IMR-90 (cell line): Measurements from ENCODE around the gene AGPAT1. TPM values are rescaled to one million over a fixed set of nuclear protein-coding genes. Genes with fewer than 3 reads are reported as not detected.

Experiments
- ATAC-seq: fragments of 200-7000 bp; cut with Tn5 transposase; 2 replicates; pipeline ENCODE4 v1.9.1; 2020; ENCODE audit warnings: low read depth, mild to moderate bottlenecking, moderate library complexity
- BruUV-seq: library from RNA; stranded (reverse); fragments of 400-500 nt; replicated peaks from 2 replicates; lab custom pipeline; 2021; lab: Mats Ljungman, UMichigan
- CTCF ChIA-PET: fragments of 300-600 bp; formaldehyde crosslinking; extraction: SDS; loops from one replicate; lab custom pipeline; 2021; ENCODE audit warnings: antibody characterized with exemption; lab: Yijun Ruan, JAX
- POLR2A ChIA-PET: fragments of 300-600 bp; sonication (Branson Sonifier 250); formaldehyde crosslinking; loops from one replicate; lab custom pipeline; 2022; ENCODE audit warnings: antibody characterized with exemption; ENCODE audit not compliant: unreplicated experiment; lab: Charles Lee
- DNase-seq: peaks from one replicate; pipeline ENCODE4 v3.0.0; 2013
- H2AFZ ChIP-seq: replicated peaks from 2 replicates; pipeline ENCODE3; 2013; ENCODE audit warnings: low read length, mild to moderate bottlenecking; ENCODE audit not compliant: poor library complexity
- H2AK5ac ChIP-seq: 2 replicates; pipeline ENCODE4 v1.6.1; 2013; ENCODE audit warnings: low read depth, low read length, inconsistent platforms
- H2AK9ac ChIP-seq: replicated peaks from 2 replicates; pipeline ENCODE3; 2013; ENCODE audit warnings: mild to moderate bottlenecking, low read depth, low read length, moderate library complexity; ENCODE audit not compliant: poor library complexity
- H2BK120ac ChIP-seq: 2 replicates; pipeline ENCODE4 v1.6.1; 2013; ENCODE audit warnings: low read depth, low read length, inconsistent platforms
- H2BK15ac ChIP-seq: 3 replicates; pipeline ENCODE4 v1.6.1; 2013; ENCODE audit warnings: low read depth, low read length, inconsistent platforms
- H2BK20ac ChIP-seq: 2 replicates; pipeline ENCODE4 v1.6.1; 2013; ENCODE audit warnings: low read depth, mild to moderate bottlenecking, inconsistent platforms, low read length, moderate library complexity
- H2BK5ac ChIP-seq: 2 replicates; pipeline ENCODE4 v1.6.1; 2013; ENCODE audit warnings: mild to moderate bottlenecking, low read depth, low read length, inconsistent platforms; ENCODE audit not compliant: poor library complexity, severe bottlenecking
- H3K14ac ChIP-seq: replicated peaks from 2 replicates; pipeline ENCODE4 v1.6.1; 2013; ENCODE audit warnings: low read depth, low read length, inconsistent platforms
- H3K18ac ChIP-seq: 2 replicates; pipeline ENCODE4 v1.6.1; 2013; ENCODE audit warnings: low read depth, low read length, control low read depth
- H3K23ac ChIP-seq: 2 replicates; pipeline ENCODE4 v1.6.1; 2013; ENCODE audit warnings: low read depth, low read length, inconsistent platforms
- H3K27ac ChIP-seq: 2 replicates; pipeline ENCODE4 v1.5.1; 2013; ENCODE audit warnings: mild to moderate bottlenecking, control low read depth, low read length; ENCODE audit not compliant: insufficient read depth
- H3K27me3 ChIP-seq: 2 replicates; pipeline ENCODE4 v1.6.1; 2013; ENCODE audit warnings: low read length; ENCODE audit not compliant: control insufficient read depth, insufficient read depth
- H3K36me3 ChIP-seq: 2 replicates; pipeline ENCODE4 v1.6.1; 2013; ENCODE audit warnings: low read length, mixed read lengths; ENCODE audit not compliant: control insufficient read depth, insufficient read depth
- H3K4ac ChIP-seq: 2 replicates; pipeline ENCODE4 v1.6.1; 2013; ENCODE audit warnings: low read depth, low read length, inconsistent platforms
- H3K4me1 ChIP-seq: 2 replicates; pipeline ENCODE4 v1.6.1; 2013; ENCODE audit warnings: low read length, mixed read lengths; ENCODE audit not compliant: control insufficient read depth, insufficient read depth
- H3K4me2 ChIP-seq: 2 replicates; pipeline ENCODE4 v1.6.1; 2013; ENCODE audit warnings: low read depth, mild to moderate bottlenecking, control low read depth, low read length, moderate library complexity
- H3K4me3 ChIP-seq: 2 replicates; pipeline ENCODE4 v1.5.1; 2013; ENCODE audit warnings: low read depth, mild to moderate bottlenecking, control low read depth, low read length, moderate library complexity; ENCODE audit not compliant: insufficient read depth
- H3K56ac ChIP-seq: 2 replicates; pipeline ENCODE4 v1.6.1; 2013; ENCODE audit warnings: low read length, inconsistent platforms; ENCODE audit not compliant: insufficient read depth; ENCODE audit errors: extremely low read depth
- H3K79me1 ChIP-seq, 2 experiments: 2 replicates each; pipeline ENCODE4 v1.6.1; 2013; ENCODE audit warnings: low read length in 2 of 2, inconsistent platforms in 1 of 2, low read depth in 1 of 2
- H3K9ac ChIP-seq: 2 replicates; pipeline ENCODE4 v1.6.1; 2013; ENCODE audit warnings: low read depth, low read length, control low read depth
- H3K9me1 ChIP-seq: 2 replicates; pipeline ENCODE4 v1.6.1; 2013; ENCODE audit warnings: low read length, inconsistent platforms; ENCODE audit not compliant: insufficient read depth
- H3K9me3 ChIP-seq: 2 replicates; pipeline ENCODE4 v1.6.1; 2013; ENCODE audit warnings: low read length; ENCODE audit not compliant: control insufficient read depth, insufficient read depth
- H4K20me1 ChIP-seq: 2 replicates; pipeline ENCODE4 v1.6.1; 2013; ENCODE audit warnings: low read length, inconsistent platforms; ENCODE audit not compliant: insufficient read depth
- H4K5ac ChIP-seq: 2 replicates; pipeline ENCODE4 v1.6.1; 2013; ENCODE audit warnings: mild to moderate bottlenecking, low read depth, low read length, control low read depth
- H4K8ac ChIP-seq, 2 experiments: 2 replicates each; pipeline ENCODE4 v1.6.1; 2013; ENCODE audit warnings: low read depth in 2 of 2, low read length in 2 of 2, control low read depth in 1 of 2, inconsistent platforms in 1 of 2
- H4K91ac ChIP-seq: 2 replicates; pipeline ENCODE4 v1.6.1; 2013; ENCODE audit warnings: low read depth, low read length, inconsistent platforms; ENCODE audit not compliant: insufficient read depth
- BHLHE40 ChIP-seq: fragments of 150-350 bp; IDR thresholded peaks from 2 replicates; pipeline ENCODE4 v1.6.1; 2016; ENCODE audit warnings: mild to moderate bottlenecking, low read depth, low read length
- CEBPB ChIP-seq: IDR thresholded peaks from 2 replicates; pipeline ENCODE4 v1.6.1; 2012; ENCODE audit warnings: low read depth, low read length, improper control_type of control experiment
- CHD1 ChIP-seq: IDR thresholded peaks from 2 replicates; pipeline ENCODE4 v1.6.1; 2012; ENCODE audit warnings: low read depth, low read length, improper control_type of control experiment
- FOS ChIP-seq: fragments of 150-350 bp; IDR thresholded peaks from 2 replicates; pipeline ENCODE4 v1.6.1; 2016; ENCODE audit warnings: low read depth, low read length
- MAZ ChIP-seq: IDR thresholded peaks from 2 replicates; pipeline ENCODE4 v1.6.1; 2012; ENCODE audit warnings: low read depth, mild to moderate bottlenecking, low read length, improper control_type of control experiment, moderate library complexity, borderline replicate concordance
- NFE2L2 ChIP-seq: fragments of 150-350 bp; IDR thresholded peaks from 2 replicates; pipeline ENCODE4 v1.6.1; 2016; ENCODE audit warnings: low read depth, mild to moderate bottlenecking, low read length
- RCOR1 ChIP-seq: IDR thresholded peaks from 2 replicates; pipeline ENCODE4 v1.6.1; 2012; ENCODE audit warnings: mild to moderate bottlenecking, low read length, improper control_type of control experiment; ENCODE audit not compliant: insufficient replicate concordance
- RFX5 ChIP-seq: IDR thresholded peaks from 2 replicates; pipeline ENCODE4 v1.8.0; 2012; ENCODE audit warnings: low read depth, mild to moderate bottlenecking, low read length, moderate library complexity
- SMC3 ChIP-seq: fragments of 150-350 bp; IDR thresholded peaks from 2 replicates; pipeline ENCODE4 v1.6.1; 2016; ENCODE audit warnings: low read depth, mild to moderate bottlenecking, antibody characterized with exemption, low read length, moderate library complexity
- WGBS, 2 experiments: methylation state at CpG; one replicate each; pipeline versions ENCODE4 v1.1.5 to v1.1.7; 2013; ENCODE audit warnings: missing lambda C conversion rate in 2 of 2; ENCODE audit not compliant: insufficient read length in 1 of 2; ENCODE audit errors: extremely low coverage in 2 of 2; 5-methylcytosine and 5-hydroxymethylcytosine counted together
- dilution Hi-C: fragments of 300-500 bp; cut with HindIII; formaldehyde crosslinking; loops from one replicate; pipeline ENCODE4 v1.14.3; 2018; ENCODE audit warnings: low sequenced_read_pairs; ENCODE audit not compliant: unreplicated experiment
- in situ Hi-C: fragments of 300-500 bp; cut with MboI; formaldehyde crosslinking; loops from 3 replicates; pipeline ENCODE4 v1.14.3; 2019; ENCODE audit warnings: low sequenced_read_pairs, inconsistent platforms, mixed read lengths
- intact Hi-C: fragments of 100-400 bp; cut with micrococcal nuclease; formaldehyde crosslinking; loops from 2 replicates; pipeline ENCODE4 v1.10.0; 2022
- polyA plus RNA-seq, 3 experiments: library from polyadenylated mRNA; depleted of rRNA; stranded (reverse); fragments of >200 nt; gene quantifications; 2 replicates each; pipeline ENCODE4 v1.2.3, GENCODE V29; 2012; ENCODE audit warnings: low replicate concordance in 1 of 3
- total RNA-seq: library from RNA; depleted of rRNA; stranded (reverse); fragments of >200 nt; gene quantifications from 2 replicates; pipeline ENCODE4 v1.2.3, GENCODE V29; 2012
- TF ChIP-seq, protein P1 (sequence below): fragments of 150-350 bp; IDR thresholded peaks from 2 replicates; pipeline ENCODE4 v1.6.1; 2016; ENCODE audit warnings: low read depth, mild to moderate bottlenecking, low read length, moderate library complexity, borderline replicate concordance
- TF ChIP-seq, protein P2 (sequence below): fragments of 150-350 bp; IDR thresholded peaks from 2 replicates; pipeline ENCODE4 v1.6.1; 2017; ENCODE audit warnings: mild to moderate bottlenecking, antibody characterized with exemption, low read length, low read depth
- TF ChIP-seq, protein P3 (sequence below): conservative IDR thresholded peaks from 2 replicates; pipeline ENCODE4 v1.5.1; 2012; ENCODE audit warnings: mild to moderate bottlenecking, low read depth, low read length, improper control_type of control experiment

AGPAT1 gene
- total and polyA plus RNA-seq, 2 of the 4 experiments (the other 2 are of a cell fraction): 27.2 to 116 TPM

DNA sequence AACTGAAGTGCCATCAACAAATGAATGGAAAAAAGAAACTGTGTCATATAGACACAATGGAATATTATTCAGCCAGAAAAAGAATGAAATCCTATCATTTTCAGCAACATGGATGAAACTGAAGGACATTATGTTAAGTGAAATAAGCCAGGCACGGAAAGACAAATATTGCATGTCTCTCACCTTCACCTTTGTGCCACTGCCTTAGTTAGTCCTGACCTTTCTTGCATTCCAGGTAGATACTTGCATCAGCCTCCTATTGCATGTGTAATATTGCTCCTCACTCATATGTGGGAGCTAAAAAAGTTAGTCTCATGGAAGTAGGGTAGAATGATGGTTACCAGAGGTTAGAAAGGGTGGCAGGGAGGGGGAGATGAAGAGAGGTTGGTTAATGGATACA lies 33.1 kb upstream of the AGPAT1 start:
- TF ChIP-seq NFE2L2: no peak
- no peak for TF ChIP-seq SMC3
- TF ChIP-seq, protein P1, sequence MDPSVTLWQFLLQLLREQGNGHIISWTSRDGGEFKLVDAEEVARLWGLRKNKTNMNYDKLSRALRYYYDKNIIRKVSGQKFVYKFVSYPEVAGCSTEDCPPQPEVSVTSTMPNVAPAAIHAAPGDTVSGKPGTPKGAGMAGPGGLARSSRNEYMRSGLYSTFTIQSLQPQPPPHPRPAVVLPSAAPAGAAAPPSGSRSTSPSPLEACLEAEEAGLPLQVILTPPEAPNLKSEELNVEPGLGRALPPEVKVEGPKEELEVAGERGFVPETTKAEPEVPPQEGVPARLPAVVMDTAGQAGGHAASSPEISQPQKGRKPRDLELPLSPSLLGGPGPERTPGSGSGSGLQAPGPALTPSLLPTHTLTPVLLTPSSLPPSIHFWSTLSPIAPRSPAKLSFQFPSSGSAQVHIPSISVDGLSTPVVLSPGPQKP: no peak
- TF ChIP-seq, protein P2, sequence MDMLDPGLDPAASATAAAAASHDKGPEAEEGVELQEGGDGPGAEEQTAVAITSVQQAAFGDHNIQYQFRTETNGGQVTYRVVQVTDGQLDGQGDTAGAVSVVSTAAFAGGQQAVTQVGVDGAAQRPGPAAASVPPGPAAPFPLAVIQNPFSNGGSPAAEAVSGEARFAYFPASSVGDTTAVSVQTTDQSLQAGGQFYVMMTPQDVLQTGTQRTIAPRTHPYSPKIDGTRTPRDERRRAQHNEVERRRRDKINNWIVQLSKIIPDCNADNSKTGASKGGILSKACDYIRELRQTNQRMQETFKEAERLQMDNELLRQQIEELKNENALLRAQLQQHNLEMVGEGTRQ: no peak
- no peak for TF ChIP-seq BHLHE40
- TF ChIP-seq RCOR1: no peak
- no peak for TF ChIP-seq FOS
- no peak for TF ChIP-seq MAZ
- TF ChIP-seq, protein P3, sequence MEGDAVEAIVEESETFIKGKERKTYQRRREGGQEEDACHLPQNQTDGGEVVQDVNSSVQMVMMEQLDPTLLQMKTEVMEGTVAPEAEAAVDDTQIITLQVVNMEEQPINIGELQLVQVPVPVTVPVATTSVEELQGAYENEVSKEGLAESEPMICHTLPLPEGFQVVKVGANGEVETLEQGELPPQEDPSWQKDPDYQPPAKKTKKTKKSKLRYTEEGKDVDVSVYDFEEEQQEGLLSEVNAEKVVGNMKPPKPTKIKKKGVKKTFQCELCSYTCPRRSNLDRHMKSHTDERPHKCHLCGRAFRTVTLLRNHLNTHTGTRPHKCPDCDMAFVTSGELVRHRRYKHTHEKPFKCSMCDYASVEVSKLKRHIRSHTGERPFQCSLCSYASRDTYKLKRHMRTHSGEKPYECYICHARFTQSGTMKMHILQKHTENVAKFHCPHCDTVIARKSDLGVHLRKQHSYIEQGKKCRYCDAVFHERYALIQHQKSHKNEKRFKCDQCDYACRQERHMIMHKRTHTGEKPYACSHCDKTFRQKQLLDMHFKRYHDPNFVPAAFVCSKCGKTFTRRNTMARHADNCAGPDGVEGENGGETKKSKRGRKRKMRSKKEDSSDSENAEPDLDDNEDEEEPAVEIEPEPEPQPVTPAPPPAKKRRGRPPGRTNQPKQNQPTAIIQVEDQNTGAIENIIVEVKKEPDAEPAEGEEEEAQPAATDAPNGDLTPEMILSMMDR: no peak
- TF ChIP-seq RFX5: no peak
- no peak for TF ChIP-seq CHD1
- no peak for TF ChIP-seq CEBPB
- POLR2A ChIA-PET: interaction anchor here (0.7 kb wide), 1 partner anchor 14 kb away, joined by 15 read pairs; no protein-coding TSS in a partner anchor
- H2AK5ac ChIP-seq: no peak overlapping the region

More for the DNA sequence above, 33.1 kb upstream of the AGPAT1 start:
- Histone ChIP-seq H3K9ac (no peak overlapping the region), H2AFZ (no peak overlapping the region), H3K18ac (no peak overlapping the region), H4K5ac (no peak overlapping the region), H2BK15ac (no peak overlapping the region), H3K56ac (no peak overlapping the region), H3K79me1 (no peaks in the 10 kb centered on the region), H4K91ac (no peak overlapping the region), H3K9me3 (no peaks in the 10 kb centered on the region), H3K27ac (no peak overlapping the region), H2BK20ac (no peak overlapping the region), H3K27me3 (peaks cover 6% of the 10 kb centered on the region; the same call in 1 of the 2 replicates), H2AK9ac (no peak overlapping the region), H3K4ac (no peak overlapping the region), H4K8ac (no peak overlapping the region), H3K36me3 (no peaks in the 10 kb centered on the region), H2BK120ac (no peak overlapping the region), H3K23ac (no peak overlapping the region), H2BK5ac (no peak overlapping the region), H3K4me1 (no peaks in the 10 kb centered on the region), H3K4me3 (no peak overlapping the region), H3K9me1 (no peaks in the 10 kb centered on the region), H3K14ac (no peak overlapping the region), H3K4me2 (no peak overlapping the region), H4K20me1 (no peaks in the 10 kb centered on the region)
- intact Hi-C loops (no loop called here), dilution Hi-C loops (no loop called here), in situ Hi-C loops (no loop called here)
- WGBS, 2 experiments: no CpG with 5 or more reads among the region's 1 CpG
- ATAC-seq (no peak), DNase-seq (no peak)
- no TSS peak for BruUV-seq
- CTCF ChIA-PET: no interaction called here
